ENCODE data around the gene DSE.

The DSE gene

GRCh38 chr6:116389357-116389756 lies 18.6 kb downstream of the DSE start:
- no peak overlapping the region for H3K4me3 ChIP-seq (ENCODE audit: low read depth, low read length)
- in situ Hi-C loops (cut with HindIII; ENCODE audit: low sequenced_read_pairs): no loop called here
- no peak for TF ChIP-seq CTCF (IDR thresholded peaks at IDR 0.05; ENCODE audit: low read depth, low read length)
- peak; percentile 21 for DNase-seq (ENCODE audit: low read depth, low spot score)

GRCh38 chr6:116390581-116390980 lies 19.8 kb downstream of the DSE start:
- no peak overlapping the region for H3K4me3 ChIP-seq (ENCODE audit: low read depth, low read length)
- TF ChIP-seq CTCF (IDR thresholded peaks at IDR 0.05; ENCODE audit: low read depth, low read length): no peak
- in situ Hi-C loops (cut with HindIII; ENCODE audit: low sequenced_read_pairs): no loop called here
- no peak for DNase-seq (ENCODE audit: low read depth, low spot score)

- in situ Hi-C loops (cut with HindIII; ENCODE audit: low sequenced_read_pairs): no loop called here
- H3K4me3 ChIP-seq (ENCODE audit: low read depth, low read length): no peak overlapping the region
- TF ChIP-seq CTCF (IDR thresholded peaks at IDR 0.05; ENCODE audit: low read depth, low read length): no peak
- peak; percentile 17 for DNase-seq (ENCODE audit: low read depth, low spot score)
Observed at GRCh38 chr6:116392132-116393013, 21.6 kb downstream of the DSE start.

DNA sequence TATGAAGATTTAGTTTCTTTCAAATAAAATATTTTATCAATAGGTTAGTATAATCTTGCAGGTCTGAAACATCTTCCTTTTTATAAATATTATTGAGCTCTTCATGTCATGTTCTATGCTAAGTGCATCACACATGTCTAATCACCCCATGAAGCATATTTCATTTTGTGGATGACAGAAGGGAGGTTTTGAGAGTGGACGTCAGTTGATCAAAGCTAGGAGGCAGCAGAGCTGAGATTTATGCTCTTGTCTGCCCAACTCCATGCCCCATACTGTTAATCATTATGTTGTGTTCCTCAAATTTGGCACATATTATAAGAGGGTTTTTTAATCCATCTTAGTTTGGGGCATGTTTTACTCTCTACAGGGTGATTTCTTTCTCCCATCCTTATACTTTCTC lies 22.7 kb downstream of the DSE start:
- no peak overlapping the region for H3K4me3 ChIP-seq (ENCODE audit: low read depth, low read length)
- no peak for DNase-seq (ENCODE audit: low read depth, low spot score)
- in situ Hi-C loops (cut with HindIII; ENCODE audit: low sequenced_read_pairs): no loop called here
- no peak for TF ChIP-seq CTCF (IDR thresholded peaks at IDR 0.05; ENCODE audit: low read depth, low read length)

DNA sequence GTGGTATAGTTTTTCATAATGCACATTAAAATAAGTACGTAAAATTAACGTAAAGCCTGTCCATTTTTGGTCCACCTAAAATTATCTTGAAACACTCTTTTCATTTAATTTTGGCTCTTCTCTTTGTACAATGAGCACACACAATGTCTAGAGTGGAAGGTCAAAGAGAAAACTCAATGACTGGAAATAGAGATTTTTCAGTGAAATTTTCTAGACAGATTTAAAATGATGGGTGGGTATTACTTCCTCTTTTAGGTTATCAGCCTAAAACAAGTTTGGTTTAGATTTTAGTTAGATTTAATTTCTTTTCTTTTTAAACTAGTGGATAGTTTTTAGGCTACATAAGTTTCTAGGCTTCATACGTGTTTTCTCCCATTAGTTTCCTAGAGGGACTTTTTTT lies 24.9 kb downstream of the DSE start:
- no peak for TF ChIP-seq CTCF (IDR thresholded peaks at IDR 0.05; ENCODE audit: low read depth, low read length)
- in situ Hi-C loops (cut with HindIII; ENCODE audit: low sequenced_read_pairs): no loop called here
- no peak for DNase-seq (ENCODE audit: low read depth, low spot score)
- H3K4me3 ChIP-seq (ENCODE audit: low read depth, low read length): no peak overlapping the region

DNA sequence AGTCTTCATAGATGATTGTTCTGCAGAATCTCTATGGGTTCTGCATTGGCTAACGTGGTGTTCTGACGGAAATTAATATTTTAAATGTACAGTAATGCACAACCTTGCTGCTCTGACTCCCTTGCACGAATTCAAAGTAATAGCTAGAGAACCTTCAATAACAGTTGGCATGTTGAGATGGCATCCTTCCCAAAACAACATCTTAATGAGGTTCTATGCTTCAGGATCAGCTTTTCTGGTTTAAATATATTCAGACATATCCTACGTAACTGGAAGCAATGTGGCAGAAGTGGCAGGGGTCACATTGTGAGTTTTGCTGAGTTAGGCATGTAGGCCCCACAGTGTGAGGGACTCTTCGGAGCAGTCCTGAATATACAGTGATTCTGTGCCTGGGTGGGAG lies 25.7 kb downstream of the DSE start:
- no peak for TF ChIP-seq CTCF (IDR thresholded peaks at IDR 0.05; ENCODE audit: low read depth, low read length)
- no peak overlapping the region for H3K4me3 ChIP-seq (ENCODE audit: low read depth, low read length)
- in situ Hi-C loops (cut with HindIII; ENCODE audit: low sequenced_read_pairs): no loop called here
- DNase-seq (ENCODE audit: low read depth, low spot score): peak; percentile 63
